Measurements from ENCODE around the gene BSCL2.
"Not testable (repeated sequence)": the region's sequence is repeated elsewhere in the genome, so short reads cannot be mapped to it uniquely, and the experiment has no call there.

Gene BSCL2

DNA sequence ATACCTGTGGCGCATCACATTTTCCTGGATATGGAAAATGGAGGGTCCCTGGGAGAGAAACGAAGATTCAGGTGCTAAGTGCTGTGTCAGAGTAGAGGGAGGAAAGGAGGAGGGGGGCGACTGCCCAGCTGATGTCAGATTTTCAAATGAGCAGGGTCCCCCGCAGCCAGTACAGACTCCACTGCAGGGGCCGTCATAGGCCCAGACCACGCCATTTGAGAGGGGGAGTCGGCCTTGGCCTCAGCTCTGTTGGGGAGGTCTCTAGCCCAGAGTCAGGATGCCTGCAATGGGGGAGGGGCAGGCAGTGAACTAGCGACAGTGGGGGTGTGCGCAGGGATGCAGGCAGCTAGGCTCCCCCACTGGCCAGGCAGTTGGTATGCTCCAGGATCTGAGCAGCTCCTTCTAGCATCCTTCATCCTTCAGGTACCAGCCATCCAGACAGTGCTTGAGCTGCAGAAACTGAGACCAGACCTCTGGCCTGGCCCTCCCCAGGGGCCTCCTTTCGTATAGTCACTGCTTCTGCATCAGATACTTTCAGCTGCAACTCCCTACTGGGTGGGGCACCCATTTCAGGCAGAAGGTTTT, at the start of gene BSCL2, which contains the start of gene GNG3:
BSCL2 (minus strand) TSS at position 148 of the 585 bp plus-strand sequence. CDS start 229 bp downstream, outside the sequence.
GNG3 (plus strand) TSS at position 400 of the 585 bp plus-strand sequence. CDS start 620 bp downstream, outside the sequence.
- no peak for DNase-seq

DNA sequence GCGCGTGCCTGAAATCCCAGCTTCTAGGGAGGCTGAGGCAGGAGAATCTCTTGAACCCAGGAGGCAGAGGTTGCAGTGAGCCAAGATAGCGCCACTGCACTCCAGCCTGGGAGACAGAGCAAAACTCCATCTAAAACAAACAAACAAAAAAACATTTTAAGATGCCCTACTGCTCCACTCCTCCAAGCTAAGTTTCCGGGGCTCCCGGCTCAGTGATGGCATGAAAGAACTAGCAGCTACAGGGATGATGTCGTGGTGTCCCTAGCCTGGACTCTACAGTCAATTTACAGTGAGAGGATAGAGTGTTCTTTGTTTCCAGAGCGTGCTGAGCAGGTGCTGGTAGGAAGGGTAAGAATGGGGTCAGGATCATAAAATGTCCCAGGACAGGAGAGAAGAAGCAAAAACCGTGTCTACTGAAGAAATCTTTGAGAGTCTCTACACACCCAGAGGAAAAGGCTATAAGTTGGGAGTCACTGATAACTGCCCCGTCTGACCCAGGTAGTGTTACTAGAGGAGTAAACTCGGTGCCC, 47.9 kb upstream of the BSCL2 start:
- no peak for DNase-seq

- DNase-seq: peak; percentile 99
Observed at GRCh38 chr11:62753736-62754603, 46.7 kb upstream of the BSCL2 start, which contains the start of gene ZBTB3. Gene ZBTB3 (minus strand): TSS chr11:62754160. CDS start chr11:62753664, 496 bp downstream.

- DNase-seq: no peak
Observed at GRCh38 chr11:62752994-62753735, 45.9 kb upstream of the BSCL2 start.

GRCh38 chr11:62752177-62752785, 45.1 kb upstream of the BSCL2 start:
- no peak for DNase-seq

DNA sequence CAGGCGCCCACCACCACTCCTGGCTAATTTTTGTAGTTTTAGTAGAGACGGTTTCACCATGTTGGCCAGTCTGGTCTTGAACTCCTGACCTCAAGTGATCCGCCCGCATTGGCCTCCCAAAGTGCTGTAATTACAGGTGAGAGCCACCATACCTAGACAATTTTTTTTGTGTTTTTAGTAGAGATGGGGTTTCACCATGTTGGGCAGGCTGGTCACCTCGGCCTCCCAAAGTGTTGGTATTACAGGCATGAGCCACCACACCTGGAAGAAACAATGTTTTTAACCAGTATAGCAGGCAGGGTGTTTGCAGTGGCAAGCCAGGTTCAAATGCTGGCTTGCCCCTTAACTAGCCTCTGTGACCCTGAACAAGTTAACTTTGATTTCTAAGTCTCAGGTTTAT, 42.7 kb upstream of the BSCL2 start:
- DNase-seq: not testable (repeated sequence)

DNA sequence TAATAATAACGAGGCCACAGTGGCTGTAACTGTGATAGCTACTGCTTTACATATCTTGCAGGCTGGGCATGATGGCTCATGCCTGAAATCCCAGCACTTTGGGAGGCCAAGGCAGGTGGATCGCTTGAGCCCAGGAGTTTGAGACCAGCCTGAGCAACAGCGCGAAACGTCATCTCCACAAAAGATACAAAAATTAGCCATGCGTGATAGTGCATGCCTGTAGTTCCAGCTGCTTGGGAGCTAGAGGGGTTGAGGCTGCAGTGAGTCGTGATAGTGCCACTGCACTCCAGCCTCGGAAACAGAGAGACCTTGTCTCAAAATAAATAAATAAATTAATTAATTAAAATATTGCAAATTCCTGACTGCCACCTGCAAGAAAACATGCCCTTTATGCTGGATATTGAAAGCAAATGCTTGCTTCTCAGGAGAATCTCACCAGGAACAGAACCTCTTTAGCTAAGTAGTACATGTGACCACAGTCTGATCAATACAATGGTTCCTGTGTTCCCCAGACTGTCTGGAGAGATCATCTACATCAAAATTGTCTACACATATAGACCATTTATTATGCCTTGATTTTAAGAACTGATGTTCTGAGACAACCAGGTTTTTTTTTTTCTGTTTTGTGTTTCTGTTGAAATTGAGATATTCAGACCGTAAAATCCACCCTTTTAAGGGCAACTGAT, 40.4 kb upstream of the BSCL2 start:
- no peak for DNase-seq

DNA sequence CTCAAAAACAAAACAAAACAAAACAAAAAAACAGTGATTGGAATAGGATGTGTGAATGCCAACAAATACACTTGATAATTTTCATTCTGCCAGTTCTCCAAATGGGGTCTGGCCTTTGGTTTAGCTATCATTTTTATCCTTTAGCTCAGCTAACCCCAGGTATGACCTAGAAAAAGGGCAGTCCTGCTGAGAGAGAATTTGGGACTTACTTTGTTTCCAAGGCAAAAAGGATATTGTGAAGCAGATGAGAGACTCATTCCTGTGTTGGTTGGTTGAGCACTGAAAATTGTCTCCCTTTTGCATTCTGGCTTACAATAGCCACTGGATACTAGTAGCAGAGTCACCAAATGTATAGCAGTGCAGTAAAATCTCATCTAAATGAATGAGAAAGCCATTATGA, 30.0 kb upstream of the BSCL2 start:
- no peak for DNase-seq

DNA sequence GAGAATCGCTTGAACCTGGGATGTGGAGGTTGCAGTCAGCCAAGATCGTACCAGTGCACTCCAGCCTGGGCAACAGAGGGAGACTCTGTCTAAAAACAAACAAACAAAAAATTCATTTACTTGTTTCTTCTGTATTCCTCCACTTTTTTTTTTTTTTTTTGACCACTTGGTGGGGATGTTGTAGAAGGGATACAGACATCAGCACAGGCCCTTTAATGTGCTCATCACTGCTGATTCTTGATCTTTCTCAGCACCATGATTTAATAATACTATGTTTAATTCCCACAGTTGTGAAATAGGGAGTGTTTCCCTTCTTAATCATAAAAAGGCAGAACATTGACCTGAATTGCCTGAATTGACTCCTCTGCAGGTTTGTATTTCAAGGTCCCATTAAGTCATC, 25.6 kb upstream of the BSCL2 start:
- no peak for DNase-seq

GRCh38 chr11:62730076-62730475, 22.9 kb upstream of the BSCL2 start:
- DNase-seq: not testable (repeated sequence)

GRCh38 chr11:62728171-62728988, 21.2 kb upstream of the BSCL2 start, which contains the start of gene TTC9C:
Gene TTC9C (plus strand): TSS chr11:62728486. CDS start chr11:62728849, 363 bp downstream.
- peak; percentile 66 for DNase-seq

GRCh38 chr11:62727872-62728170, 20.6 kb upstream of the BSCL2 start:
- DNase-seq: peak; percentile 92

- peak; percentile 93 for DNase-seq
Observed at GRCh38 chr11:62727165-62727871, 20.1 kb upstream of the BSCL2 start, which contains the start of gene HNRNPUL2. Gene HNRNPUL2 (minus strand): TSS chr11:62727457. CDS start chr11:62727156, 301 bp downstream.

DNA sequence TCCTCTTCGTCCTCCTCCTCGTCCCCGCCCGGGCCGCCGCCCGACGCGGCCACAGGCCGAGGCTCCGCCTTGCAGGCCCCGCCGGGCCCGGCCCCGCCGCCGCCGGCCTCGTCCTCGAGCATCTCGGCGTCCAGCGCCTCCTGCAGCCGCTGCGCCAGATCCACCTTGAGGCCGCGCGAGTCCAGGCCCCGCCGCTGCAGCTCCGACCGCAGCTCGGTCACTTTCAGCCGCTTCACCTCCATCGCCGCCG, 19.6 kb upstream of the BSCL2 start:
- DNase-seq: no peak

GRCh38 chr11:62726156-62726914, 19.1 kb upstream of the BSCL2 start:
- no peak for DNase-seq

- no peak for DNase-seq
Observed at GRCh38 chr11:62725646-62726045, 18.4 kb upstream of the BSCL2 start.

GRCh38 chr11:62724171-62724570, 16.9 kb upstream of the BSCL2 start:
- DNase-seq: no peak

DNA sequence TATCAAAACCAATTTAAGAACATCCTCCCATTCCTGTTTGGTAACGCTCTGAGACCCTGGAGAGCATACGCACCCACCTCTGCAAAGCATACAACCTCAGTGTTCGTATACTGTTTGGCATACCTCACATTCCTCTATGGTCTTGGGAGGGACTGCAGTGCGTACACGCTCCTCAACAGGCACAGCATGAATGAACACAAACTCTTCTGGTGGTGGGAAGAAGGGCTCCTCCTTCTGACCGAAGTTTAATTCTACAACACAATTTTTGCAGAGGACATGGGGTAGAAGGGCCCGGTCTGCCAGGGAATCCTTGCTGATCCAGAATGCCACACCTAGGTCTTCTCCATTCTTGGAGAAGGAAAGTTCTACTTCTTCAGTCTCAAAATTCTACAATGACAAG, 14.8 kb upstream of the BSCL2 start:
- DNase-seq: no peak

DNA sequence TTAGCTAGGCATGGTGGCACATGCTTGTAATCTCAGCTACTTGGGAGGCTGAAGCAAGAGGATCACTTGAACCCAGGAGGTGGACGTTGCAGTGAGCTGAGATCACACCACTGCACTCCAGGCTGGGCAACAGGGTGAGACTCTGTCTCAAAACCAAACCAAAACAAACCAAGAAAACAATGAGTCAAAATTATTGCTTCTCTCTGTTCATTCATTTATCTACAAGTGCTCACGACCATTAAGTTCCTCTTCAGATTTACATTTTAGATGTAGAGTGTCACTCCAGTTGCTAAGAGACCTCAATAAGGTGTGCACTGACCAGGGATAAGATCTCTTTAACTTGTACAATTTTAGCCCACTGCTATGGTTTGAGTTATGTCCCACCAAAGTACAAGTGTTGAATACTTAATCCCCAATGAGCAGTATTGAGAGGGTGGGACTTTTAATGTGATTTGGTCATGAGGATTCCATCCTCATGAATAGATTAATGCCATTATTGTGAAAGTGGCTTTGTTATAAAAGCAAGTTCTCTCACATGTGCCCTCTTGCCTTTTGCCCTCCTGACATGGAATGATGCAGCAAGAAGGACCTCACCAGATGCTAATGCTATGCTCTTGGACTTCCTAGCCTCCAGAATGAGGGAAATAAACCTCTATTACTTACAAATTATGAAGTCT, 12.2 kb upstream of the BSCL2 start:
- no peak for DNase-seq

All from NCI-H1436 treated with DMSO at 0.1 percent for 48 hours (cell line).